SK-N-SH treated with all-trans-retinoic acid at 6 μM for 48 hours (cell line): ENCODE data around the gene CHST2.

Source experiments
- ATAC-seq: fragments of 200-7000 bp; cut with Tn5 transposase; 3 replicates; pipeline ENCODE4 v1.9.1; 2020; ENCODE audit warnings: mild to moderate bottlenecking, moderate library complexity
- ARNTL ChIP-seq: fragments of 450-650 bp; formaldehyde crosslinking; IDR thresholded peaks from 2 replicates; pipeline ENCODE4 v1.5.0; 2020; ENCODE audit warnings: low read depth, mild to moderate bottlenecking, moderate library complexity, borderline replicate concordance
- CSDC2 ChIP-seq: fragments of 250-450 bp; sonication (Bioruptor Pico); IDR thresholded peaks from 2 replicates; pipeline ENCODE4 v1.5.0; 2020; ENCODE audit warnings: mild to moderate bottlenecking, moderate library complexity
- CSRNP3 ChIP-seq: fragments of 250-450 bp; sonication (Bioruptor Pico); IDR thresholded peaks from 2 replicates; pipeline ENCODE4 v1.5.1; 2021; ENCODE audit warnings: mild to moderate bottlenecking, moderate library complexity
- ESRRG ChIP-seq: fragments of 250-450 bp; sonication (Bioruptor Pico); IDR thresholded peaks from 2 replicates; pipeline ENCODE4 v1.6.1; 2021; ENCODE audit warnings: mild to moderate bottlenecking
- GLIS3 ChIP-seq: fragments of 250-450 bp; sonication (Bioruptor Pico); IDR thresholded peaks from 2 replicates; pipeline ENCODE4 v1.5.0; 2020; ENCODE audit warnings: mild to moderate bottlenecking, moderate library complexity
- ISL1 ChIP-seq: fragments of 250-450 bp; sonication (Bioruptor Pico); IDR thresholded peaks from 2 replicates; pipeline ENCODE4 v2.1.2; 2022; ENCODE audit warnings: mild to moderate bottlenecking, moderate library complexity
- PATZ1 ChIP-seq: fragments of 250-450 bp; sonication (Bioruptor Pico); IDR thresholded peaks from 2 replicates; pipeline ENCODE4 v1.8.0; 2020; ENCODE audit warnings: mild to moderate bottlenecking, moderate library complexity, borderline replicate concordance
- PPARA ChIP-seq: fragments of 250-450 bp; sonication (Bioruptor Pico); IDR thresholded peaks from 2 replicates; pipeline ENCODE4 v1.5.0; 2020; ENCODE audit warnings: mild to moderate bottlenecking, borderline replicate concordance
- RARB ChIP-seq: fragments of 250-450 bp; sonication (Bioruptor Pico); IDR thresholded peaks from 2 replicates; pipeline ENCODE4 v1.8.0; 2021; ENCODE audit warnings: mild to moderate bottlenecking, moderate library complexity
- SNAI2 ChIP-seq: fragments of 250-450 bp; sonication (Bioruptor Pico); IDR thresholded peaks from 2 replicates; pipeline ENCODE4 v1.5.0; 2020; ENCODE audit warnings: mild to moderate bottlenecking, moderate library complexity
- TCF4 ChIP-seq: fragments of 250-450 bp; sonication (Bioruptor Pico); IDR thresholded peaks from 2 replicates; pipeline ENCODE4 v1.8.0; 2021; ENCODE audit warnings: mild to moderate bottlenecking, moderate library complexity, borderline replicate concordance
- TOX ChIP-seq: fragments of 250-450 bp; sonication (Bioruptor Pico); IDR thresholded peaks from 2 replicates; pipeline ENCODE4 v1.8.0; 2021; ENCODE audit warnings: mild to moderate bottlenecking, moderate library complexity, borderline replicate concordance
- TSHZ2 ChIP-seq: fragments of 250-450 bp; sonication (Bioruptor Pico); IDR thresholded peaks from 2 replicates; pipeline ENCODE4 v1.5.0; 2020; ENCODE audit warnings: mild to moderate bottlenecking, moderate library complexity
- ZFP3 ChIP-seq: fragments of 250-450 bp; sonication (Bioruptor Pico); IDR thresholded peaks from 2 replicates; pipeline ENCODE4 v1.5.0; 2020; ENCODE audit warnings: mild to moderate bottlenecking, moderate library complexity
- ZFP30 ChIP-seq: fragments of 450-650 bp; formaldehyde crosslinking; IDR thresholded peaks from 2 replicates; pipeline ENCODE4 v1.5.0; 2022; ENCODE audit warnings: mild to moderate bottlenecking, moderate library complexity
- ZNF70 ChIP-seq: fragments of 450-650 bp; formaldehyde crosslinking; IDR thresholded peaks from 2 replicates; pipeline ENCODE4 v1.5.0; 2020; ENCODE audit warnings: mild to moderate bottlenecking, moderate library complexity
- TF ChIP-seq, protein P1 (sequence below): fragments of 250-450 bp; sonication (Bioruptor Pico); IDR thresholded peaks from 2 replicates; pipeline ENCODE4 v1.5.1; 2020; ENCODE audit warnings: low read depth, mild to moderate bottlenecking, moderate library complexity

The CHST2 gene

DNA sequence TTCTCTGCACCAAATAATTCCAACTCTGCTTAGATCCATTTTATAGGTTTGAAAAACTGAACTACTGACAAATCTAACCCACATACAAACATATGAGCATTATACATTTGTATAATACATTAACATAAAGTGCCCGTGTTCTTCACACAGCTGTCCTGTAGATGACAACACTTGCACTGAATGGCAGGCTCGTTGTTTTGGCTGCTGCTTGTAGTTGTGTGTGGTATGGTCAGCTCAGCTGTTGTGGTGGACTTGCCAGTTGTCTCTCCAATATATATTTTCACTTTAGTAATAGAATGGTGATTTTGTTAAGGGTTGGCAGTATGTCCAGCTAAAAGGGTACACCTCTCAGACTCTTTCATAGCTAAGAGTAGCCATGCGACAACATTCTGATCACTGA, 30.5 kb downstream of the CHST2 start:
- no peak for ATAC-seq
- no peak for TF ChIP-seq PPARA (CRISPR knock-in tag)
- TF ChIP-seq GLIS3 (CRISPR knock-in tag): no peak
- TF ChIP-seq ZFP30 (CRISPR knock-in tag): no peak
- TF ChIP-seq TCF4 (CRISPR knock-in tag): no peak
- no peak for TF ChIP-seq RARB (CRISPR knock-in tag)
- no peak for TF ChIP-seq ZNF70 (CRISPR knock-in tag)
- TF ChIP-seq TSHZ2: no peak

- TF ChIP-seq ZFP3: no peak
- no peak for TF ChIP-seq TCF4 (CRISPR knock-in tag)
- no peak for TF ChIP-seq CSRNP3 (CRISPR knock-in tag)
- TF ChIP-seq GLIS3 (CRISPR knock-in tag): no peak
- TF ChIP-seq PATZ1 (CRISPR knock-in tag): no peak
- no peak for TF ChIP-seq SNAI2
- no peak for ATAC-seq
These were observed 31.6 kb downstream of the CHST2 start for GRCh38 chr3:143151004-143151731.

DNA sequence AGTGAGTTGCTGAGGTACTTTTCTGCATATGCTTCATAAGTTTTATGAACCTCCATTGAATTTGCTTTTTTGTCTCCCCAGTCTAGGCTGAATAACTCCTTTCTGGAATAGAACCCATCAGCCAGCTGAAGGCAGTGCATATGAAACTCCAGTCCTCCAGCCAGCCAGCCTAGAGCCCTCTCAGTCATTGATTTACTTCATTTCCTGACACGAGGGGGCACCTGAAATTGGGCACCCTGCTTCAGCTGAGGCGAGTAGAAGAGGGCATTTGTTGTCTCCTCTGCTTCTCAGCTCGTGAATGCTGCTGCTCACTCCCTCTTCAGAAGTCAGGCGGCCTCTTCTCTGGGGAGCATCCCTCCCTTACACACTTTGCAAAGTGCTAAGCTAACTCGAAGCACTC, 32.5 kb downstream of the CHST2 start:
- ATAC-seq: no peak
- TF ChIP-seq TOX (CRISPR knock-in tag): no peak
- TF ChIP-seq ZFP3: no peak
- TF ChIP-seq PPARA (CRISPR knock-in tag): no peak
- TF ChIP-seq TCF4 (CRISPR knock-in tag): no peak
- TF ChIP-seq, protein P1, sequence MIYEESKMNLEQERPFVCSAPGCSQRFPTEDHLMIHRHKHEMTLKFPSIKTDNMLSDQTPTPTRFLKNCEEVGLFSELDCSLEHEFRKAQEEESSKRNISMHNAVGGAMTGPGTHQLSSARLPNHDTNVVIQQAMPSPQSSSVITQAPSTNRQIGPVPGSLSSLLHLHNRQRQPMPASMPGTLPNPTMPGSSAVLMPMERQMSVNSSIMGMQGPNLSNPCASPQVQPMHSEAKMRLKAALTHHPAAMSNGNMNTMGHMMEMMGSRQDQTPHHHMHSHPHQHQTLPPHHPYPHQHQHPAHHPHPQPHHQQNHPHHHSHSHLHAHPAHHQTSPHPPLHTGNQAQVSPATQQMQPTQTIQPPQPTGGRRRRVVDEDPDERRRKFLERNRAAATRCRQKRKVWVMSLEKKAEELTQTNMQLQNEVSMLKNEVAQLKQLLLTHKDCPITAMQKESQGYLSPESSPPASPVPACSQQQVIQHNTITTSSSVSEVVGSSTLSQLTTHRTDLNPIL: no peak
- no peak for TF ChIP-seq ESRRG (CRISPR knock-in tag)
- no peak for TF ChIP-seq ISL1 (CRISPR knock-in tag)
- TF ChIP-seq ARNTL (CRISPR knock-in tag): no peak
- TF ChIP-seq CSDC2: no peak
- TF ChIP-seq RARB (CRISPR knock-in tag): no peak
- no peak for TF ChIP-seq CSRNP3 (CRISPR knock-in tag)
- TF ChIP-seq GLIS3 (CRISPR knock-in tag): no peak
- no peak for TF ChIP-seq TSHZ2
- TF ChIP-seq, all 23 proteins: peak for 0
